ENCODE data around the gene MRPS2.

- TF ChIP-seq CTCF (IDR thresholded peaks at IDR 0.05) (no peak), POLR2A (IDR thresholded peaks at IDR 0.05) (no peak)
Observed at GRCh38 chr9:135485832-135486231, 14.7 kb upstream of the MRPS2 start.

All from suprapubic skin (tissue), 3 donors.